NB4 (cell line): ENCODE data around the gene QDPR.

ENCODE experiments used
- CTCF ChIP-seq: IDR thresholded peaks from one replicate; pipeline ENCODE4 v1.5.1; 2012; ENCODE audit warnings: low read depth, low read length
- MAX ChIP-seq: IDR thresholded peaks from 2 replicates; pipeline ENCODE4 v1.6.1; 2011; ENCODE audit warnings: low read depth, low read length
- MYC ChIP-seq: IDR thresholded peaks from 2 replicates; pipeline ENCODE4 v1.6.1; 2011; ENCODE audit warnings: low read depth, low read length
- POLR2A ChIP-seq: IDR thresholded peaks from 2 replicates; pipeline ENCODE4 v1.6.1; 2011; ENCODE audit warnings: mild to moderate bottlenecking; ENCODE audit not compliant: insufficient read length; ENCODE audit errors: extremely low read depth

- no peak for TF ChIP-seq CTCF
- no peak for TF ChIP-seq POLR2A
- TF ChIP-seq MAX: no peak
- no peak for TF ChIP-seq MYC
Observed at GRCh38 chr4:17447056-17447455, 64.8 kb downstream of the QDPR start.
